GM21723 (cell line): ENCODE results near the gene GRIA4.
"Not testable (repeated sequence)": the region's sequence is repeated elsewhere in the genome, so short reads cannot be mapped to it uniquely, and the experiment has no call there.

Experiments used
- ATAC-seq: cut with Tn5 transposase; IDR thresholded peaks from one replicate; pipeline ENCODE4 v1.9.1; 2021; ENCODE audit warnings: mild to moderate bottlenecking, moderate library complexity; ENCODE audit not compliant: unreplicated experiment

GRIA4 gene

GRCh38 chr11:105979997-105980703 lies 370.3 kb downstream of the GRIA4 start:
- ATAC-seq: no peak

GRCh38 chr11:105986554-105986953 lies 376.7 kb downstream of the GRIA4 start:
- ATAC-seq: no peak

GRCh38 chr11:105988197-105988596 lies 378.3 kb downstream of the GRIA4 start:
- no peak for ATAC-seq

GRCh38 chr11:105989124-105989523 lies 379.3 kb downstream of the GRIA4 start:
- ATAC-seq: no peak

- ATAC-seq: no peak
Observed at GRCh38 chr11:105991888-105992287, 382.0 kb downstream of the GRIA4 start.

DNA sequence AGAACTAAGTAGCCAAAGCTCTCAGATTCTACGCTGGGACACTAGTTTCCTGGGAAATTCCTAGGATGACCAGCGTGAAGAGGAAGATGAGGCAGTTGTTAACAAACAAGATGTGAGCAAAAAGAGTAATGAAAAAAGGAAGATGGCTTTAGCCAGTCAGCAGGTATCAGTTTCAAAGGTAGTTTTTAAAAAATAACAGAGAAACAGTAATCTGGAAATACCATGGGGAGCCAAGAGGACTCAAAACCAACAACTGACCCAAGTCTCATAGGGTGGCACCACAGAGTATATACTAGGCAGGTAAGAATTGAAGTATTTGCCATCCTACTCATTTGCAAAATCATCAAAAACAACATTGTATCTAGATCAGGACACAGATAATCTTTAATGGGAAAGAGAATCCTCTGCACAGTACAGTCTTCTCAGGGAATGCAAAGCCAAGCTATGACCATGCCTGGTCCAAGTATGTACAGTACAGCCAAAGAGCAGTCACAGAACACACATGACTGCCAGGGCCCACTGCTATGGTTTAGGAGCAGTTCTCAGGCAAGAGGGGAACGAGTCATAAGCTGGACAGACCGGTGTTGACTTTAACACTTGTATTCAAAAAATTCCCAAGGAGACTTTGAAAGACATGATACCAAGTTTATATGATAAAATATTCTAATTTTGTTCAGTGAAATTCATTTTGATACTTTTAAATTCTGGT lies 391.6 kb downstream of the GRIA4 start:
- no peak for ATAC-seq

- not testable (repeated sequence) for ATAC-seq
Observed at GRCh38 chr11:106003094-106003493, 393.2 kb downstream of the GRIA4 start.

DNA sequence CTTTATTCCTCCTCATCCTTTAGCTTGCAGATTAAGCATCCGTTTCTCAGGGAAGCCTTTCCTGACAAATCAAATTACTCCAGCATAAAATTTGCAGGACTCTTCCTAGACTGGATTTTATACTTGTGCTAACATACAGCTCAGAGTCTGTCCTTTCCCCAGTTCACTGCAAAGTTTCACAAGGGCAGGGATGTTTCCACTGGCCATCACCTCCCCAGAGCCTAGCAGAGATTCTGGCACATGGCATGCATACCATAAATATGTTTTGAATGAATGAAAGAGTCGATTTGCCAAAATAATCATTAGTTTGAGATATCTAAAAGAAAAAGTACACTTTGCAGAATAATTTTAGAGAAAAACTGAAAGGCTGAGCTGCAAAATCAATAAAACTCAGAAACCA lies 401.6 kb downstream of the GRIA4 start:
- no peak for ATAC-seq

- ATAC-seq: no peak
Observed at GRCh38 chr11:106012744-106013143, 402.9 kb downstream of the GRIA4 start.

DNA sequence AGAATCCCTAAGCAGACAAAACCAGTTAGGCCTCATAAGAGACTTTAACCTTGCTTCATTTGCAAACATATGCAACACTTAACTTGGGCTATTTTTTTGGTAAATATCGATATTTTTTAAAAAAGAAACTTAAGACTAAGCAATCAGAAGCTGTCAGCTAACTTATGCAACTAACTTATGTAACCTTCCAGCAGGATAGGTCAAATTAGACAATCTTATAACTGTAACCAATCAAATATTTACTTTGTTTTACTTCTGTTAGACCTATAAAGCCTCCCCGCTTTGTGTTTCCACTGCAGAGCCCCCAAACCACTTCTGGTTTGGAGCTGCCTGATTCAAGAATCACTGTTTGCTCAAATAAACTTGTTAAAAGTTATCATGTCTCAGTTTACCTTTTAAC lies 404.2 kb downstream of the GRIA4 start:
- ATAC-seq: no peak

GRCh38 chr11:106014620-106015019 lies 404.7 kb downstream of the GRIA4 start:
- ATAC-seq: no peak

GRCh38 chr11:106015066-106015465 lies 405.2 kb downstream of the GRIA4 start:
- ATAC-seq: no peak

- no peak for ATAC-seq
Observed at GRCh38 chr11:106017093-106017492, 407.2 kb downstream of the GRIA4 start.

GRCh38 chr11:106021181-106021966 lies 411.5 kb downstream of the GRIA4 start:
- ATAC-seq: peak; percentile 27

- ATAC-seq: peak; percentile 99
Observed at GRCh38 chr11:106021967-106022794, 412.3 kb downstream of the GRIA4 start, which contains the start of gene MSANTD4. Gene MSANTD4 (minus strand): TSS chr11:106022240. CDS start chr11:106010917, 11,323 bp downstream.

DNA sequence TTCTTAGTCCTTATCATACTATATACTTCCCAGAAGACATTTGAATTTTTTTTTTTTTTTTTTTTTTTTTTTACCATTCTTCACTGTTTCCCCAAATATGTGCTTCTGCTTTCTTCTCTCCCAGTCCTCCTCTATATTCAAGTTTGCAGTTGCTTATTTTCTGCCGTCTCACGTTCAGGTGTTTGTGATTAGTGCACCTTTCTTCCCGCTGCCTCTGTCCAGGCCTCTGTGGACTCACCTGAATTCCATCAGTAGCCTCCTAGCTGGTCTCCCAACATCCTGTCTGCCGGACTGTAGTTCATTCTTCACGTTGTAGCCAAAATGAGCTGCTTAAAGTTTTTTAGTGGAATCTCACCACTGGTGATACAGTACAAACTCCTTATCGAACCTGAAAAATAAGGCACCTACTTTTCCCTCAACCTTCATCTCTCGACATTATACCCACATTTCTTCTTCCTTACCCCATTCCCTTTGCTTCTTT lies 413.0 kb downstream of the GRIA4 start:
- no peak for ATAC-seq

DNA sequence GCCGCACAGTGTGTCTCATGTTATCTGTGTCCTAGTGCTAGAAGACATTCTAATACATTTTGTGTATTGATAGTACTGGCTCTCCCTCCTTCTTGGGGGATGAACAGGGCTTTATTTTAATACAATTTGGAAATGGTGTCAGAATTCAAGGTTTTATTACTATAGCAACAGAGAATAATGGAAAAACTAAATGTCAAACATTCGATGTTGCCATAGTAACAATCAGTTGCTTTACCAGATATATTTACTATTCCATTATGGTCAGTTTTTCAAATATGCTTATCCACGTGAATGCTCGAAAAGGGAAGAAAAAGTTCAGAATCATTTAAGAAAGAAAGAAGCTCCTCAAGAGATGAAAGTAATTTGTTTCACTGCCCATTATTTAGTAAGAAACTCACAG lies 420.7 kb downstream of the GRIA4 start:
- no peak for ATAC-seq

DNA sequence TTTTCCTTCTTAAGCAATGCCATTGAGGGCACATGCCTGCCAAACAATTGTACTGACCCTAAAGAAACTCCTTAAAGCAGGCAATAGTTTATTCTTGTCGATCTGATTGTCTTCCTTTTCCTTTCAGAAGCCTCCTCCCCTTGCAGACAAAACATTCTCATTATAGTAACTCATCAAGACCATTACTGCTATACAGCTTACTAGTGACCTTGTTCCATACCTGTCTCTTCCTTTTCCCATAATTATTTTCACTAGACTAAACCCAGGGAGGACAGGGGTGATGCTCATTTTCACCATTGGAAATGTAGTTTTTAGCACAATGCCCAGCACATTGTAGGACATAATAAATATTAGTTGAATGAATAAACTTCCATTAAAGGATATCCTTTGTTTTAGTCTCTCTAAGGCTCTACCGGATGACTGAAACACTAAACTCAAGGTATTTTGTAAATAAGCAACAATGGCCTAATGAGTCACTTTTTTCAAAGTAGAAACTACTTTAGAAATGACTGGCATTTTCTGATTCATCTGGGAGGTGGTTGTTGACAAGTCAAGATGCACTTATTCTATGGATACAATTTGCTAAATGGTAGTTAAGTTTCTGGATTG lies 421.4 kb downstream of the GRIA4 start:
- ATAC-seq: no peak
